ENCODE results near the gene APOBEC3G. TPM values are rescaled to one million over a fixed set of nuclear protein-coding genes. Genes with fewer than 3 reads are reported as not detected.

Gene APOBEC3G
- polyA plus RNA-seq, 1 donor (not counting 4 experiments of a cell fraction or from before 2014, with no cell fraction given): 7.8 TPM

- Histone ChIP-seq H3K9me1 (ENCODE audit: control insufficient read depth, extremely low read depth, insufficient read depth, low read length) (no peaks in the 10 kb centered on the region), H3K27ac (ENCODE audit: control insufficient read depth, insufficient read depth, low read length) (no peak overlapping the region), H3K9ac (ENCODE audit: control insufficient read depth, extremely low read depth, insufficient read depth, low read length) (no peak overlapping the region), H3K79me2 (ENCODE audit: control insufficient read depth, insufficient read depth, low read length) (no peaks in the 10 kb centered on the region), H4K20me1 (ENCODE audit: control insufficient read depth, extremely low read depth, insufficient read depth, low read length) (no peaks in the 10 kb centered on the region), H2AFZ (ENCODE audit: control insufficient read depth, low read length) (no peak overlapping the region), H3K4me1 (ENCODE audit: control insufficient read depth, extremely low read depth, insufficient read depth, low read length) (no peaks in the 10 kb centered on the region), H3K9me3 (ENCODE audit: control insufficient read depth, low read depth, low read length) (no peaks in the 10 kb centered on the region), H3K27me3 (ENCODE audit: control insufficient read depth, extremely low read depth, insufficient read depth, low read length) (peaks cover 17% of the 10 kb centered on the region), H3K36me3 (ENCODE audit: control insufficient read depth in 2 of 2, extremely low read depth in 1 of 2, insufficient read depth in 2 of 2, low read length in 2 of 2) (no peaks in the 10 kb centered on the region), H3K4me3 (ENCODE audit: control insufficient read depth in 2 of 3, extremely low read depth in 1 of 3, insufficient read depth in 2 of 3, low read depth in 1 of 3, low read length in 3 of 3) (no peak overlapping the region), H3K4me2 (ENCODE audit: control insufficient read depth, extremely low read depth, insufficient read depth, low read depth, low read length) (no peak overlapping the region)
- dilution Hi-C loops (cut with MboI; ENCODE audit: extremely low pct_ligation_motif_present, low sequenced_read_pairs): no loop called here
- no peak for DNase-seq (ENCODE audit: low read depth, low spot score)
- TF ChIP-seq EZH2 (IDR thresholded peaks at IDR 0.05; ENCODE audit: low read length): no peak
- no peak for TF ChIP-seq CTCF (optimal IDR thresholded peaks at IDR 0.05 in 1 of 3, IDR thresholded peaks at IDR 0.05 in 1 of 3, conservative IDR thresholded peaks at IDR 0.05 in 1 of 3; ENCODE audit: extremely low read depth in 1 of 3, insufficient read depth in 2 of 3, low read length in 3 of 3)
- FAIRE-seq: no peak
These were observed 59.2 kb downstream of the APOBEC3G start for GRCh38 chr22:39136317-39136716.

Small RNA genes within 50 kb of the gene (small RNA-seq; reads per million reads assigned to genes)
- gene AL022318.2 (ENCODE audit: insufficient read length in 3 of 3, low read depth in 3 of 3, low replicate concordance in 1 of 3) (0 reads per million in 3 experiments), gene COX5BP7 (ENCODE audit: insufficient read length in 3 of 3, low read depth in 3 of 3, low replicate concordance in 1 of 3) (0 reads per million in 3 experiments)

Other genes with a start within 250 kb of the APOBEC3G start
- 0.03 to 0.14 TPM (median 0.09 TPM) in 3 replicates for gene NPTXR, start 233.2 kb upstream of the APOBEC3G start, polyA plus RNA-seq
- gene CBX6, start 205.1 kb upstream of the APOBEC3G start, polyA plus RNA-seq: 4.1 to 9.5 TPM (median 4.4 TPM) in 3 replicates
- gene APOBEC3A, start 119.7 kb upstream of the APOBEC3G start, polyA plus RNA-seq: 0.48 to 0.50 TPM in 2 of 3 replicates, not detected in the other
- 1.5 to 4.9 TPM (median 3.4 TPM) in 3 replicates for gene APOBEC3B, start 94.9 kb upstream of the APOBEC3G start, polyA plus RNA-seq
- gene APOBEC3C, start 63.0 kb upstream of the APOBEC3G start, polyA plus RNA-seq: 25.6 to 54.9 TPM (median 34.7 TPM) in 3 replicates
- 0.13 to 0.31 TPM (median 0.24 TPM) in 3 replicates for gene APOBEC3D, start 56.1 kb upstream of the APOBEC3G start, polyA plus RNA-seq
- gene APOBEC3F, start 36.4 kb upstream of the APOBEC3G start, polyA plus RNA-seq: 6.9 to 9.8 TPM (median 7.9 TPM) in 3 replicates
- gene APOBEC3H, start 20.0 kb downstream of the APOBEC3G start, polyA plus RNA-seq: 0.14 to 0.51 TPM (median 0.41 TPM) in 3 replicates
- 1.2 to 1.6 TPM (median 1.3 TPM) in 3 replicates for gene CBX7, start 75.4 kb downstream of the APOBEC3G start, polyA plus RNA-seq
- gene PDGFB, start 167.7 kb downstream of the APOBEC3G start, polyA plus RNA-seq: 4.3 to 10.3 TPM (median 6.0 TPM) in 3 replicates
- 2,424 to 2,611 TPM (median 2,538 TPM) in 3 replicates for gene RPL3, start 242.3 kb downstream of the APOBEC3G start, polyA plus RNA-seq

Data from keratinocyte (primary cell).